ENCODE results near the gene CD1D.
"Not testable (repeated sequence)": the region's sequence is repeated elsewhere in the genome, so short reads cannot be mapped to it uniquely, and the experiment has no call there.

The CD1D gene

GRCh38 chr1:158180741-158181576 lies at the start of gene CD1D:
Gene CD1D, plus strand, starts transcription at chr1:158180895. Its CDS starts 207 bp downstream, at chr1:158181102.
- peak; percentile 60 for DNase-seq (ENCODE audit: low spot score)

- DNase-seq (ENCODE audit: low spot score): no peak
These were observed 49.5 kb upstream of the CD1D start for GRCh38 chr1:158131217-158131616.

GRCh38 chr1:158140764-158141192 lies 39.9 kb upstream of the CD1D start:
- no peak for DNase-seq (ENCODE audit: low spot score)

GRCh38 chr1:158145173-158145719 lies 35.4 kb upstream of the CD1D start:
- no peak for DNase-seq (ENCODE audit: low spot score)

- DNase-seq (ENCODE audit: low spot score): no peak
These were observed 34.5 kb upstream of the CD1D start for GRCh38 chr1:158146165-158146564.

- no peak for DNase-seq (ENCODE audit: low spot score)
These were observed 34.0 kb upstream of the CD1D start for GRCh38 chr1:158146739-158147138.

GRCh38 chr1:158147401-158147800 lies 33.3 kb upstream of the CD1D start:
- no peak for DNase-seq (ENCODE audit: low spot score)

- DNase-seq (ENCODE audit: low spot score): no peak
These were observed 32.8 kb upstream of the CD1D start for GRCh38 chr1:158147869-158148268.

- DNase-seq (ENCODE audit: low spot score): no peak
These were observed 32.2 kb upstream of the CD1D start for GRCh38 chr1:158148468-158148867.

- no peak for DNase-seq (ENCODE audit: low spot score)
These were observed 31.5 kb upstream of the CD1D start for GRCh38 chr1:158149175-158149574.

- peak; percentile 83 for DNase-seq (ENCODE audit: low spot score)
These were observed 31.0 kb upstream of the CD1D start for GRCh38 chr1:158149577-158150269.

GRCh38 chr1:158150523-158150922 lies 30.2 kb upstream of the CD1D start:
- DNase-seq (ENCODE audit: low spot score): no peak

GRCh38 chr1:158153179-158153578 lies 27.5 kb upstream of the CD1D start:
- no peak for DNase-seq (ENCODE audit: low spot score)

- DNase-seq (ENCODE audit: low spot score): no peak
These were observed 26.8 kb upstream of the CD1D start for GRCh38 chr1:158153746-158154444.

- DNase-seq (ENCODE audit: low spot score): no peak
These were observed 26.2 kb upstream of the CD1D start for GRCh38 chr1:158154501-158154900.

- DNase-seq (ENCODE audit: low spot score): no peak
These were observed 25.0 kb upstream of the CD1D start for GRCh38 chr1:158155673-158156072.

- DNase-seq (ENCODE audit: low spot score): no peak
These were observed 21.1 kb upstream of the CD1D start for GRCh38 chr1:158159597-158159996.

- DNase-seq (ENCODE audit: low spot score): no peak
These were observed 19.2 kb upstream of the CD1D start for GRCh38 chr1:158161446-158161845.

- no peak for DNase-seq (ENCODE audit: low spot score)
These were observed 17.4 kb upstream of the CD1D start for GRCh38 chr1:158163000-158163947.

- DNase-seq (ENCODE audit: low spot score): no peak
These were observed 11.6 kb upstream of the CD1D start for GRCh38 chr1:158169105-158169504.

- not testable (repeated sequence) for DNase-seq (ENCODE audit: low spot score)
These were observed 4.8 kb upstream of the CD1D start for GRCh38 chr1:158175915-158176314.
